ENCODE results near the gene CPZ. TPM values are rescaled to one million over a fixed set of nuclear protein-coding genes. Genes with fewer than 3 reads are reported as not detected.

Gene CPZ
- total RNA-seq, 1 donor from 2014 or later: not detected

DNA sequence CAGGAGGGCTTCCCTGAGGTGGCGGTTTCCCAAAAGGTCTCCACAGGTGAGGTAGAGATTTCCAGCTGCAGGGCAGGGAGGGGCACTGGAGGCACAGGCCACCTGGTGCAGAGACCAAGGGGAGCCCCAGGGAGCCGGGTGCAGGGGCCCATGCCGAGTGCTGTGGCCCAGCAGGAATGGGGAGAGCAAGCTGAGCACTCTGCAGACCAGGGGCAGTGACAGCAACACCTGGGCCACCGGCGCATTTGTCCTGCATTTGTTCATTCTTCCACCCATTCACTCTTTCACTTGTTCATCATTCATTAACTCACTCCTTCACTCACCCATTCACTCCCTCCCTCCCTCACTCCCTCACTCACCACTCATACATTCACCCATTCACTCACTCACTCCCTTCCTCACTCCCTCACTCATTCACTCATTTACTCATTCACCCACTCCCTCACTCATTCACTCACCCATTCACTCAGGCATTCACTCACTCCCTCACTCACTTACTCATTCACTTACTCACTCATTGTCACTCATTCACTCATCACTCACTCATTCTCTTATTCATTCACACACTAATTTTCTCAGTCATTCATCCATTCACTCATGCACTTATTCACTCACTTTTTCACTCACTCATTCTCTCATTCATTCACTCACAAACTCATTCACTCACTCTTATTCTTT lies 16.3 kb downstream of the CPZ start:
- no peaks in the 10 kb centered on the region for H3F3A ChIP-seq (ENCODE audit: low read depth)
- Mint-ChIP-seq H3K4me3 (no peak overlapping the region), H3K9me3 (no peaks in the 10 kb centered on the region), H3K36me3 (no peaks in the 10 kb centered on the region), H3K27me3 (ENCODE audit: insufficient read depth, low read depth) (peaks cover 7% of the 10 kb centered on the region), H3K27ac (no peak overlapping the region), H3K4me1 (no peaks in the 10 kb centered on the region)
- no peaks in the 10 kb centered on the region for H3K9me3 ChIP-seq (ENCODE audit: low read depth)
- H3K4me2 ChIP-seq: no peak overlapping the region
- no peak for DNase-seq (ENCODE audit: low spot score)
- TF ChIP-seq, protein P1, sequence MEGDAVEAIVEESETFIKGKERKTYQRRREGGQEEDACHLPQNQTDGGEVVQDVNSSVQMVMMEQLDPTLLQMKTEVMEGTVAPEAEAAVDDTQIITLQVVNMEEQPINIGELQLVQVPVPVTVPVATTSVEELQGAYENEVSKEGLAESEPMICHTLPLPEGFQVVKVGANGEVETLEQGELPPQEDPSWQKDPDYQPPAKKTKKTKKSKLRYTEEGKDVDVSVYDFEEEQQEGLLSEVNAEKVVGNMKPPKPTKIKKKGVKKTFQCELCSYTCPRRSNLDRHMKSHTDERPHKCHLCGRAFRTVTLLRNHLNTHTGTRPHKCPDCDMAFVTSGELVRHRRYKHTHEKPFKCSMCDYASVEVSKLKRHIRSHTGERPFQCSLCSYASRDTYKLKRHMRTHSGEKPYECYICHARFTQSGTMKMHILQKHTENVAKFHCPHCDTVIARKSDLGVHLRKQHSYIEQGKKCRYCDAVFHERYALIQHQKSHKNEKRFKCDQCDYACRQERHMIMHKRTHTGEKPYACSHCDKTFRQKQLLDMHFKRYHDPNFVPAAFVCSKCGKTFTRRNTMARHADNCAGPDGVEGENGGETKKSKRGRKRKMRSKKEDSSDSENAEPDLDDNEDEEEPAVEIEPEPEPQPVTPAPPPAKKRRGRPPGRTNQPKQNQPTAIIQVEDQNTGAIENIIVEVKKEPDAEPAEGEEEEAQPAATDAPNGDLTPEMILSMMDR (IDR thresholded peaks at IDR 0.05): no peak
- TF ChIP-seq EZH2 (IDR thresholded peaks at IDR 0.05) (no peak), EZH2phosphoT487 (IDR thresholded peaks at IDR 0.05) (no peak)
- H3K4me3 ChIP-seq: no peak overlapping the region
- H3K27ac ChIP-seq: no peak overlapping the region
- H2AFZ ChIP-seq (replicated peaks): no peak overlapping the region
- H4K20me1 ChIP-seq (ENCODE audit: low read depth): no peaks in the 10 kb centered on the region
- no peaks in the 10 kb centered on the region for H3K79me2 ChIP-seq (ENCODE audit: low read depth)
- no peaks in the 10 kb centered on the region for H3K36me3 ChIP-seq
- no peaks in the 10 kb centered on the region for H3K4me1 ChIP-seq
- H3K9ac ChIP-seq: no peak overlapping the region
- no peaks in the 10 kb centered on the region for H3K27me3 ChIP-seq

DNA sequence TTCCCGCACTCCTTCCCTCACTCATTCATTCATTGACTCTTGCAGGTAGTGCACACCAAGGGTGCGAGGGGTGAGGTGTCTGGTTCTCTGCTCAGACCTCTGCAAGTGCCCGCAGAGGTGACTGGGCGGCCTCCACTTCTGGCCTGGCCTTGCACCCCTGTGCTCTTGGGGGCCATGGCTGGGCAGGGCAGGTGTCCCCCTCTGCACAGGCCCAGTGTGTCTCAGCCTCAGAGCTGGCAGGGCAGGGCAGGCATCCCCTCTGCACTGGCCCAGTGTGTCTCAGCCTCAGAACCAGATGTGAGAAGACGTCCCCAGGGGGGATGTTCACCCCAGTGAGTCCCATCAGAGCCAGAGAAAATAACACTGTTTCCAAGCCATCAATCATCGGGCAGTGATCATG lies 16.8 kb downstream of the CPZ start:
- no peak for DNase-seq (ENCODE audit: low spot score)
- H3F3A ChIP-seq (ENCODE audit: low read depth): no peaks in the 10 kb centered on the region
- H3K4me1 Mint-ChIP-seq: no peaks in the 10 kb centered on the region

DNA sequence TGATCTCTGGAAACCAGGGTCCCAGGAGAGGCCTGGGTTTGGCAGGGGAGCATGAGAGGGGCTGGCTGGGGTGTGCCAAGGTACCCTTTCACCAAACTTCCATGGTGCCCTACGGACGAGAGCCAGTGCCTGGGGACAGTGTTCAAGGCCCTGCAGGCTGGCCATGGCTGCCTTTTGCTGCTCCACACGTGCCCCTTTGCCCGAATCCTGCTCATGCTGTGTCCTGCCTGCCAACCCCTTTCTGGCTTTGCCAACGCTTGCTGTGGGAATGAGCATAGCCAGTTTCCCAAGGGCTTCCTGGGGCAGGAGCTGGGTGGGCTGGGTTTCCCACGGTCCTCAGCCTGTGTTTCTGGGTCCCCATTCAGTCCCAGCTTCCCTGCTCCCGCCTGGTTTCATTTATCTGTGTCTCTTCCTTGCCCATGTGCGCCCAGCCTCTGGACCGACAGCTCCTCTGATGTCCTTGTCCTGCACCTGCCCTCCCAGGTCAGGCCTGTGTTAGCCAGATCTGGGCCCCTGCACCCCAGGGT lies 17.3 kb downstream of the CPZ start:
- Mint-ChIP-seq H3K9me3 (no peaks in the 10 kb centered on the region), H3K27me3 (ENCODE audit: insufficient read depth, low read depth) (peaks cover 5% of the 10 kb centered on the region), H3K27ac (no peak overlapping the region), H3K36me3 (no peaks in the 10 kb centered on the region), H3K4me3 (no peak overlapping the region), H3K4me1 (no peaks in the 10 kb centered on the region)
- Histone ChIP-seq H3K27ac (no peak overlapping the region), H3K4me2 (no peak overlapping the region), H3K9ac (no peak overlapping the region), H3K36me3 (no peaks in the 10 kb centered on the region), H3K9me3 (ENCODE audit: low read depth) (no peaks in the 10 kb centered on the region), H3K27me3 (no peaks in the 10 kb centered on the region), H3K79me2 (ENCODE audit: low read depth) (no peaks in the 10 kb centered on the region), H3F3A (ENCODE audit: low read depth) (no peaks in the 10 kb centered on the region), H2AFZ (replicated peaks) (no peak overlapping the region), H4K20me1 (ENCODE audit: low read depth) (no peaks in the 10 kb centered on the region), H3K4me1 (no peaks in the 10 kb centered on the region), H3K4me3 (no peak overlapping the region)
- TF ChIP-seq EZH2phosphoT487 (IDR thresholded peaks at IDR 0.05): no peak
- TF ChIP-seq EZH2 (IDR thresholded peaks at IDR 0.05): no peak
- TF ChIP-seq, protein P1 (IDR thresholded peaks at IDR 0.05): no peak
- no peak for DNase-seq (ENCODE audit: low spot score)

More for the DNA sequence above, 16.8 kb downstream of the CPZ start:
- Histone ChIP-seq H3K79me2 (ENCODE audit: low read depth) (no peaks in the 10 kb centered on the region), H2AFZ (replicated peaks) (no peak overlapping the region), H3K4me3 (no peak overlapping the region), H3K27ac (no peak overlapping the region), H3K27me3 (no peaks in the 10 kb centered on the region), H3K9ac (no peak overlapping the region), H3K9me3 (ENCODE audit: low read depth) (no peaks in the 10 kb centered on the region), H3K36me3 (no peaks in the 10 kb centered on the region), H4K20me1 (ENCODE audit: low read depth) (no peaks in the 10 kb centered on the region), H3K4me1 (no peaks in the 10 kb centered on the region), H3K4me2 (no peak overlapping the region)
- Mint-ChIP-seq H3K27me3 (ENCODE audit: insufficient read depth, low read depth) (peaks cover 5% of the 10 kb centered on the region), H3K4me3 (no peak overlapping the region), H3K36me3 (no peaks in the 10 kb centered on the region), H3K27ac (no peak overlapping the region), H3K9me3 (no peaks in the 10 kb centered on the region)
- TF ChIP-seq EZH2 (IDR thresholded peaks at IDR 0.05): no peak
- TF ChIP-seq EZH2phosphoT487 (IDR thresholded peaks at IDR 0.05): no peak
- TF ChIP-seq, protein P1 (IDR thresholded peaks at IDR 0.05): no peak
